Stomach (tissue), 9 donors: ENCODE measurements around the gene FAM3B. TPM values are rescaled to one million over a fixed set of nuclear protein-coding genes. Genes with fewer than 3 reads are reported as not detected.

Source experiments
- DNase-seq, 2 donors: peaks; one replicate each; pipeline versions ENCODE4 v3.0.0 to v3.0.0-alpha.2; 2013 to 2019
- H3K27ac ChIP-seq, 5 donors: fragments of 200-600 bp in 4 of 5; sonication (generic) in 4 of 5; one replicate each; pipeline ENCODE4 v1.5.1; 2013 to 2019; ENCODE audit warnings: mild to moderate bottlenecking in 1 of 5, moderate library complexity in 1 of 5
- H3K27me3 ChIP-seq, 3 donors: fragments of 200-600 bp; sonication (generic); one replicate each; pipeline ENCODE4 v1.5.1; 2017 to 2019; ENCODE audit warnings: mixed run types in 1 of 3
- H3K36me3 ChIP-seq, 4 donors: fragments of 200-600 bp; sonication (generic); 1 replicate in 3 of 4; 2 replicates in 1 of 4; pipeline ENCODE4 v1.5.1; 2016 to 2019
- H3K4me1 ChIP-seq, 4 donors: fragments of 200-600 bp; sonication (generic); one replicate each; pipeline ENCODE4 v1.5.1; 2016 to 2019
- H3K4me3 ChIP-seq, 4 donors: fragments of 200-600 bp; sonication (generic) in 3 of 4; one replicate each; pipeline ENCODE4 v1.5.1; 2016 to 2019; ENCODE audit warnings: mild to moderate bottlenecking in 1 of 4
- H3K9me3 ChIP-seq, 4 donors: fragments of 200-600 bp; sonication (generic); one replicate each; pipeline ENCODE4 v1.5.1; 2016 to 2019
- EP300 ChIP-seq: sonication (generic); formaldehyde crosslinking; IDR thresholded peaks from one replicate; pipeline ENCODE4 v1.6.1; 2017; ENCODE audit warnings: antibody characterized with exemption
- POLR2A ChIP-seq, 4 donors: fragments of 450-650 bp; IDR thresholded peaks; one replicate each; pipeline ENCODE4 v1.6.1; 2016; ENCODE audit warnings: antibody characterized with exemption in 4 of 4, control low read depth in 2 of 4, mild to moderate bottlenecking in 1 of 4, moderate library complexity in 1 of 4
- POLR2AphosphoS5 ChIP-seq, 3 donors: sonication (generic); formaldehyde crosslinking; IDR thresholded peaks; one replicate each; pipeline ENCODE4 v1.6.1; 2016; ENCODE audit warnings: antibody characterized with exemption in 3 of 3
- WGBS, 5 donors: extraction: QIAGEN DNeasy Blood & Tissue Kit in 3 of 5; methylation state at CpG; one replicate each; pipeline versions ENCODE4 v1.1.5 to v1.1.7; 2013 to 2018; 5-methylcytosine and 5-hydroxymethylcytosine counted together
- intact Hi-C: fragments of 100-400 bp; cut with DNase I; formaldehyde crosslinking; loops from one replicate; pipeline ENCODE4 v1.15.1; 2023; ENCODE audit warnings: low total_unique reads
- polyA plus RNA-seq, 3 donors: library from polyadenylated mRNA; stranded (reverse); fragments of 200-250 nt; gene quantifications; one replicate each; pipeline ENCODE4 v1.2.3, GENCODE V29; 2013
- total RNA-seq, 5 donors: library from RNA; depleted of rRNA; stranded (reverse); fragments of >200 nt; gene quantifications; one replicate each; pipeline versions ENCODE4 v1.1.0 to v1.2.3, GENCODE V29; 2014 to 2016
- TF ChIP-seq, protein P1 (sequence below), 7 experiments: fragments of 450-650 bp in 4 of 7; fragments of 200-600 bp in 3 of 7; sonication (generic) in 3 of 7; IDR thresholded peaks; one replicate each; pipeline ENCODE4 v1.5.1; 2016 to 2019; ENCODE audit warnings: antibody characterized with exemption in 7 of 7, control low read depth in 2 of 7, mild to moderate bottlenecking in 1 of 7
- donor health status: healthy with polysubstance abuse.
- donor health status: Bipolar disorder and iron deficiency.
- donor health status: healthy.

FAM3B gene
- total and polyA plus RNA-seq, 8 donors, result 12.3 to 103 (median 89.0) TPM; not detected in 1

DNA sequence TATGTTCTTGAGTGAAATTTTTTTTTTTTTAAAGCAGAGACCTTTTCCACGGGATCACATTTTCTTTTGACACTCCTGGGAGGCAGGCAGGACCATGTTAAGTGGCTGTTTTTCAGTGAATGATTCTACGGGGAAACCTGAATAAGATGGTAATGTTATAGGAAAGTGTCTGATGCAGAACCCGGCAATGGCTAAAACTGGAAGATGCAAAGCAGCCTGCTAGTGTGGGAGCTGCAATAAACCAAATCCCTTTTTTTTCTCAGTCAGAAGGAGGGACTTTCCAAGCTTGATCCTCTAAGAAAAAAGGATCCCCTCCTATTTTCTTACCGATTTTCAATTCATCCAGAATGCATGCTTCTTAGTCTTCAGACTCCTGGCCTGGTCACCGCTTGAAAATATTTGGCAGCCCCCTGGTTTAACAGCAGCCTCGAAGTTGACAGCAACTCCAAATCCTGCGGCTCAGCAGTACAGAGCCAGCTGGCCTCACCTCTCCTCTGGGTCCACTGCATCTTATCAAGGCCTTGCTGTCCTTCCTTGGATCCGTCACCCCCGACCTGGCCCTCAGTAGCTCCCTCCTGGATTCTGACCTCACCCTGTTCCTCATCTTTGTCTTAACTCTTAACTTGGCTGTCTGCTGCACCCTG is 50.8 kb downstream of the FAM3B start:
- peak overlapping the region in 3 of 5 donors; percentile 40 to 75 (median 74) for H3K27ac ChIP-seq
- WGBS, 5 donors, result 64 to 77% (median 70%) methylated on average over 9 of the region's 9 CpGs
- TF ChIP-seq POLR2A (IDR thresholded peaks at IDR 0.05), result no peak
- TF ChIP-seq, protein P1, sequence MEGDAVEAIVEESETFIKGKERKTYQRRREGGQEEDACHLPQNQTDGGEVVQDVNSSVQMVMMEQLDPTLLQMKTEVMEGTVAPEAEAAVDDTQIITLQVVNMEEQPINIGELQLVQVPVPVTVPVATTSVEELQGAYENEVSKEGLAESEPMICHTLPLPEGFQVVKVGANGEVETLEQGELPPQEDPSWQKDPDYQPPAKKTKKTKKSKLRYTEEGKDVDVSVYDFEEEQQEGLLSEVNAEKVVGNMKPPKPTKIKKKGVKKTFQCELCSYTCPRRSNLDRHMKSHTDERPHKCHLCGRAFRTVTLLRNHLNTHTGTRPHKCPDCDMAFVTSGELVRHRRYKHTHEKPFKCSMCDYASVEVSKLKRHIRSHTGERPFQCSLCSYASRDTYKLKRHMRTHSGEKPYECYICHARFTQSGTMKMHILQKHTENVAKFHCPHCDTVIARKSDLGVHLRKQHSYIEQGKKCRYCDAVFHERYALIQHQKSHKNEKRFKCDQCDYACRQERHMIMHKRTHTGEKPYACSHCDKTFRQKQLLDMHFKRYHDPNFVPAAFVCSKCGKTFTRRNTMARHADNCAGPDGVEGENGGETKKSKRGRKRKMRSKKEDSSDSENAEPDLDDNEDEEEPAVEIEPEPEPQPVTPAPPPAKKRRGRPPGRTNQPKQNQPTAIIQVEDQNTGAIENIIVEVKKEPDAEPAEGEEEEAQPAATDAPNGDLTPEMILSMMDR (IDR thresholded peaks at IDR 0.05), result no peak
- peaks cover 15 to 75% (median 38%) of the 10 kb centered on the region in 4 donors for H3K4me1 ChIP-seq
- no peak for DNase-seq
- peaks cover 0 to 6% (median 0%) of the 10 kb centered on the region in 4 donors for H3K36me3 ChIP-seq
- H3K9me3 ChIP-seq, result no peaks in the 10 kb centered on the region
- H3K4me3 ChIP-seq, result no peak overlapping the region
- intact Hi-C loops, result loop anchor here (10.0 kb wide), 1 partner anchor 83 kb away; no protein-coding TSS in a partner anchor
- H3K27me3 ChIP-seq, result no peaks in the 10 kb centered on the region

DNA sequence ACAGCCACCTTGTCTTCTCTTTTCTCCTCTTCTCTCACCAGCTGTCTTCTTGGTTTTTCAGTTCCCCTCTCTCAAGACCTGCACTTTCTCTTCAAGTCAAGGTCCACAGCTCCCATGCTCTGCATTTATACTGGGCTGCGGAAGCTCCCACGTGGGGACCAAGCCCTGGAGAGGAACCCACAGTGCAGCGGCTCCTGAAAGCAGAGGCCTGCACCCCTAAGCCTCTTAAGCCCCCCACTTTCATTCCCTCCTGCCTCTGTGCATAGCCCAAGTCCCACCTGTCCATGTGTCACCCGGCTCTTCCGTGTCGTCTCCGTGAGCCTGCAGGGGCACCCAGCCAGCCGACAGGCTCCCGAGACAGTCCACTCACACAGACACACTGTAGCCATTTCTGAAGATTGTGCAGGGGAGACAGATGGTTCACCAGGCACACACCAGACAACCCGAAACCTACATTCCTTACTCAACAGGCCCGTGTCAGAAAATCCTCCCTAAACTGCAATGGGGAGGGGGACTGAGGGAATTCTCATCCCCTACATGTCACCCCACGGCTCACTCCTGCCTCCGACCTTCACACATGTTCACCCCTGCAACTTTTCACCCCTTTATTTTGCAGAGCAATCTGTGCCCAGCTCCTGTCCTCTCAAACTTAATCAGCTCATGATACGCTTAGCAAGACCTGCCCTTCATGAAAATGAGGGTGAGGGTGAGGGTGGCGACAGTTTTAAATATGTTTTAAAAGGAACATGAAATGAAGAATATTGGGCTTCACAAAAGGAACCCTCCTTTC is 51.5 kb downstream of the FAM3B start:
- no peaks in the 10 kb centered on the region for H3K27me3 ChIP-seq
- H3K36me3 ChIP-seq, result peaks cover 0 to 6% (median 0%) of the 10 kb centered on the region in 4 donors
- 88 to 93% (median 91%) methylated on average over 15 of the region's 15 CpGs for WGBS, 5 donors
- H3K27ac ChIP-seq, result peak overlapping the region in 4 of 5 donors; percentile 45 to 75 (median 60)
- DNase-seq, result no peak
- peaks cover 15 to 69% (median 36%) of the 10 kb centered on the region in 4 donors for H3K4me1 ChIP-seq
- H3K4me3 ChIP-seq, result no peak overlapping the region
- no peaks in the 10 kb centered on the region for H3K9me3 ChIP-seq
- no peak for TF ChIP-seq EP300
- TF ChIP-seq, protein P1 (IDR thresholded peaks at IDR 0.05), result no peak
- TF ChIP-seq POLR2A (IDR thresholded peaks at IDR 0.05), result no peak
- TF ChIP-seq POLR2AphosphoS5 (IDR thresholded peaks at IDR 0.05), result no peak
- intact Hi-C loops, result loop anchor here (10.0 kb wide), 1 partner anchor 83 kb away; no protein-coding TSS in a partner anchor

DNA sequence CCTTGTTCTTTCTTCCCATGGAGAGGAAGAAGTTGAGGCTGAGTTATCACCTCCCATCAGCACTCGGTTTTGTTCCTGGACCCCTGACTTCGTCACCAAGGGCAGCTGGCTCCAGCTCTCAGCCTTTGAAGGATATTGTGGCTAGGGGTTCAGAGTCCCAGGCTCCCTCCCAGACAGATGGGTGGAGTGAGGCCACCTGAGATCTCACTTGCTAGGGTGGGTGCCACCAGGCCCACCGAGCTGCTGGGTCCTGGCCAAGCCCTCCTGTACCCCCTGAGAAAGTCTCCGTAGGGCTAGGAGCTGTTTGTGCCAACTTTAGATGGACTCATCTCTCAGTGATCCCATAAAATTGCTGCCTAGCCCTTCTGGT is 52.1 kb downstream of the FAM3B start:
- peak overlapping the region in 4 of 5 donors; percentile 45 to 75 (median 60) for H3K27ac ChIP-seq
- 47 to 65% (median 56%) methylated on average over 2 to 4 of the region's 4 CpGs for WGBS, 5 donors
- no peak for DNase-seq
- no peaks in the 10 kb centered on the region for H3K9me3 ChIP-seq
- H3K4me3 ChIP-seq, result peak overlapping the region in 2 of 4 donors; percentile 27 to 41
- intact Hi-C loops, result loop anchor here (10.0 kb wide), 1 partner anchor 84 kb away; no protein-coding TSS in a partner anchor
- peaks cover 0 to 6% (median 0%) of the 10 kb centered on the region in 4 donors for H3K36me3 ChIP-seq
- H3K4me1 ChIP-seq, result peaks cover 15 to 64% (median 33%) of the 10 kb centered on the region in 4 donors
- TF ChIP-seq, protein P1 (IDR thresholded peaks at IDR 0.05), result no peak
- TF ChIP-seq POLR2A (IDR thresholded peaks at IDR 0.05) (no peak), POLR2AphosphoS5 (IDR thresholded peaks at IDR 0.05) (no peak), EP300 (no peak)
- H3K27me3 ChIP-seq, result no peaks in the 10 kb centered on the region

DNA sequence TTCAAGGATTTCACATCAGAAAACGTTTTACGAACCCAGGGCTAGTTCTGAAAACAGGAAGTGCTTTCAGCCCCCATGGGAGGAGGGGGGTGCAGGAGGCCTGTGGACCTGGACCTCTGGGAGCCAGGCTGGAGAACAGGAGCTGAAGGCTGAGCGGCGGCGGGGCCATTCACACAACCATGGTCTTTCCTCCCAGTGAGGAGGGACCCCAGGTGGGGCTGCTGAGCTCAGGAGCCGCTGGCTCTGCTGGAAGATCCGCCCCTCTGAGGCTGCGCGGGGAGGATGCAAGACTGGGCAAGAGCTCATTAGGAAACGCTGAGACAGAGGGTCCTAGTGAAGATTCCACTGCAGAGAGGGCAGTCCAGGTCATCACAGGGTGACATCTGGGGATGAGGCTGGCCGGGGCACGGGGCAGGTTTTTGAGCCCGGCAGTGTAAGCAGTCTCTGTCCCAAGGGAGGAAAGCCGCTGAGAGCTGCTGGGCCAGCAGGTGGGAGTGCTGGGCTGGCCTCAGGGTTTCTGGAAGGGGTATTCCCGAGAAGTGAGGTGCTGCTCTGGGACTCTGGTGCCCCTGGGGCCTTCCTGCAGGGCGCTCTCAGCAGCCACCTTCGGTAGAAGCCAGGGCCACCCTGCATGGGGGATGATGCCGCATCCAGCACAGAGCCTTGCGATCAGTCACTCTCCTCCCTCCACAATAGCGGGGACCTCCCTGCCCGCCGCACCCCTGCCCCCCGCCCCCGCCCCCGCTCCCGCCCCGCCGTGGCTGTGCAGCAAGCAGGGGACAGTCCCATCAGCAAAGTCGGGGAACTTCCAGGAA is 52.7 kb downstream of the FAM3B start:
- Histone ChIP-seq H3K36me3 (peaks cover 0 to 6% (median 0%) of the 10 kb centered on the region in 4 donors), H3K9me3 (no peaks in the 10 kb centered on the region), H3K4me3 (peak overlapping the region; percentile 27 to 41 (median 38)), H3K4me1 (peaks cover 15 to 60% (median 30%) of the 10 kb centered on the region in 4 donors), H3K27me3 (no peaks in the 10 kb centered on the region), H3K27ac (peak overlapping the region; percentile 16 to 75 (median 55))
- TF ChIP-seq EP300 (no peak), POLR2A (IDR thresholded peaks at IDR 0.05) (no peak), POLR2AphosphoS5 (IDR thresholded peaks at IDR 0.05) (no peak)
- TF ChIP-seq, protein P1 (IDR thresholded peaks at IDR 0.05), result no peak
- peak in 1 of 2 donors; percentile 54 for DNase-seq
- intact Hi-C loops, result loop anchor here (10.0 kb wide), 1 partner anchor 85 kb away; no protein-coding TSS in a partner anchor
- WGBS, 5 donors, result 27 to 38% (median 37%) methylated on average over 18 to 29 of the region's 29 CpGs
